ENCODE results near the gene ELMO3.
A peak's percentile ranks its signal among the peaks of the same experiment; 100 is the strongest.

ELMO3 gene

GRCh38 chr16:67193536-67193935 is 5.4 kb upstream of the ELMO3 start:
- peaks cover 13 to 23% of the 10 kb centered on the region in 2 experiments for H3K4me1 ChIP-seq (ENCODE audit: control insufficient read depth in 1 of 2, insufficient read depth in 2 of 2, low read length in 2 of 2)
- DNase-seq, result no peak
- H3K4ac ChIP-seq (ENCODE audit: low read depth, low read length), result peak overlapping the region; percentile 99
- no peak overlapping the region for H3K14ac ChIP-seq (ENCODE audit: low read length)
- H3K4me2 ChIP-seq (ENCODE audit: low read length), result peak overlapping the region; percentile 79
- no peak overlapping the region for H2BK5ac ChIP-seq (ENCODE audit: low read depth, low read length, poor library complexity)
- no peak overlapping the region for H3K4me3 ChIP-seq (ENCODE audit: low read depth, low read length)
- H2BK12ac ChIP-seq (ENCODE audit: low read length), result no peak overlapping the region
- H2BK120ac ChIP-seq (ENCODE audit: insufficient read depth, low read length, poor library complexity), result no peak overlapping the region
- peaks cover 10% of the 10 kb centered on the region for H3K79me1 ChIP-seq (ENCODE audit: low read length)
- peaks cover 10% of the 10 kb centered on the region for H3K79me2 ChIP-seq (ENCODE audit: control insufficient read depth, insufficient read depth, low read length, poor library complexity)
- no peak overlapping the region for H2AFZ ChIP-seq (ENCODE audit: insufficient read depth, low read length, poor library complexity)
- H3K27me3 ChIP-seq (ENCODE audit: insufficient read depth, low read length), result no peaks in the 10 kb centered on the region
- H3K9ac ChIP-seq (ENCODE audit: low read length), result no peak overlapping the region
- no peak overlapping the region for H4K8ac ChIP-seq (ENCODE audit: low read depth, low read length)
- H4K91ac ChIP-seq (ENCODE audit: low read depth, low read length), result no peak overlapping the region
- no peak overlapping the region for H4K12ac ChIP-seq (ENCODE audit: low read depth, low read length)
- no peak overlapping the region for H2AK5ac ChIP-seq (ENCODE audit: low read length)
- no peak overlapping the region for H3K27ac ChIP-seq (ENCODE audit: low read depth, low read length)
- H3K9me3 ChIP-seq (ENCODE audit: insufficient read depth, low read depth, low read length), result no peaks in the 10 kb centered on the region
- H3K36me3 ChIP-seq (ENCODE audit: control insufficient read depth in 1 of 2, insufficient read depth in 2 of 2, low read length in 2 of 2), result peaks cover 50 to 52% of the 10 kb centered on the region in 2 experiments
- no peak overlapping the region for H3K23ac ChIP-seq (ENCODE audit: low read length)
- H3K18ac ChIP-seq (ENCODE audit: low read length), result no peak overlapping the region

- Histone ChIP-seq H4K91ac (ENCODE audit: low read depth, low read length) (no peak overlapping the region), H3K27ac (ENCODE audit: low read depth, low read length) (no peak overlapping the region), H3K4me2 (ENCODE audit: low read length) (no peak overlapping the region), H3K36me3 (ENCODE audit: control insufficient read depth in 1 of 2, insufficient read depth in 2 of 2, low read length in 2 of 2) (peaks cover 51 to 52% of the 10 kb centered on the region in 2 experiments), H3K14ac (ENCODE audit: low read length) (no peak overlapping the region), H3K27me3 (ENCODE audit: insufficient read depth, low read length) (no peaks in the 10 kb centered on the region), H3K4ac (ENCODE audit: low read depth, low read length) (no peak overlapping the region), H2BK12ac (ENCODE audit: low read length) (no peak overlapping the region), H2AK5ac (ENCODE audit: low read length) (no peak overlapping the region), H3K79me2 (ENCODE audit: control insufficient read depth, insufficient read depth, low read length, poor library complexity) (peaks cover 10% of the 10 kb centered on the region), H2BK120ac (ENCODE audit: insufficient read depth, low read length, poor library complexity) (no peak overlapping the region), H3K4me3 (ENCODE audit: low read depth, low read length) (no peak overlapping the region), H3K18ac (ENCODE audit: low read length) (no peak overlapping the region), H2BK5ac (ENCODE audit: low read depth, low read length, poor library complexity) (no peak overlapping the region), H3K4me1 (ENCODE audit: control insufficient read depth in 1 of 2, insufficient read depth in 2 of 2, low read length in 2 of 2) (peaks cover 15 to 29% of the 10 kb centered on the region in 2 experiments), H3K9ac (ENCODE audit: low read length) (no peak overlapping the region), H2AFZ (ENCODE audit: insufficient read depth, low read length, poor library complexity) (no peak overlapping the region), H3K79me1 (ENCODE audit: low read length) (peaks cover 13% of the 10 kb centered on the region), H3K23ac (ENCODE audit: low read length) (no peak overlapping the region), H3K9me3 (ENCODE audit: insufficient read depth, low read depth, low read length) (no peaks in the 10 kb centered on the region), H4K8ac (ENCODE audit: low read depth, low read length) (no peak overlapping the region), H4K12ac (ENCODE audit: low read depth, low read length) (no peak overlapping the region)
- no CpG with 5 or more reads among the region's 6 CpGs for WGBS (ENCODE audit: extremely low coverage, insufficient coverage, insufficient read length)
- DNase-seq, result no peak
These were observed 4.7 kb upstream of the ELMO3 start for GRCh38 chr16:67194260-67194659.

- Histone ChIP-seq H2BK12ac (ENCODE audit: low read length) (no peak overlapping the region), H2AK5ac (ENCODE audit: low read length) (no peak overlapping the region), H3K27me3 (ENCODE audit: insufficient read depth, low read length) (no peaks in the 10 kb centered on the region), H3K9ac (ENCODE audit: low read length) (no peak overlapping the region), H3K27ac (ENCODE audit: low read depth, low read length) (no peak overlapping the region), H3K23ac (ENCODE audit: low read length) (no peak overlapping the region), H3K18ac (ENCODE audit: low read length) (no peak overlapping the region), H3K9me3 (ENCODE audit: insufficient read depth, low read depth, low read length) (no peaks in the 10 kb centered on the region), H3K36me3 (ENCODE audit: control insufficient read depth in 1 of 2, insufficient read depth in 2 of 2, low read length in 2 of 2) (peaks cover 54 to 55% of the 10 kb centered on the region in 2 experiments), H4K8ac (ENCODE audit: low read depth, low read length) (no peak overlapping the region), H3K79me2 (ENCODE audit: control insufficient read depth, insufficient read depth, low read length, poor library complexity) (peaks cover 10% of the 10 kb centered on the region), H3K4ac (ENCODE audit: low read depth, low read length) (no peak overlapping the region), H4K91ac (ENCODE audit: low read depth, low read length) (no peak overlapping the region), H3K14ac (ENCODE audit: low read length) (no peak overlapping the region), H3K4me1 (ENCODE audit: control insufficient read depth in 1 of 2, insufficient read depth in 2 of 2, low read length in 2 of 2) (peaks cover 21 to 34% of the 10 kb centered on the region in 2 experiments), H2AFZ (ENCODE audit: insufficient read depth, low read length, poor library complexity) (no peak overlapping the region), H4K12ac (ENCODE audit: low read depth, low read length) (no peak overlapping the region), H3K79me1 (ENCODE audit: low read length) (peaks cover 13% of the 10 kb centered on the region), H2BK120ac (ENCODE audit: insufficient read depth, low read length, poor library complexity) (no peak overlapping the region), H2BK5ac (ENCODE audit: low read depth, low read length, poor library complexity) (no peak overlapping the region), H3K4me2 (ENCODE audit: low read length) (no peak overlapping the region), H3K4me3 (ENCODE audit: low read depth, low read length) (no peak overlapping the region)
- DNase-seq, result no peak
- WGBS (ENCODE audit: extremely low coverage, insufficient coverage, insufficient read length), result no CpG with 5 or more reads among the region's 5 CpGs
These were observed 3.3 kb upstream of the ELMO3 start for GRCh38 chr16:67195676-67196075.

GRCh38 chr16:67196881-67197280 is 2.0 kb upstream of the ELMO3 start:
- no CpG with 5 or more reads among the region's 1 CpG for WGBS (ENCODE audit: extremely low coverage, insufficient coverage, insufficient read length)

More at GRCh38 chr16:67196881-67197280, 2.0 kb upstream of the ELMO3 start:
- Histone ChIP-seq H3K9me3 (ENCODE audit: insufficient read depth, low read depth, low read length) (no peaks in the 10 kb centered on the region), H3K79me1 (ENCODE audit: low read length) (peaks cover 13% of the 10 kb centered on the region), H3K36me3 (ENCODE audit: control insufficient read depth in 1 of 2, insufficient read depth in 2 of 2, low read length in 2 of 2) (peaks cover 61 to 64% of the 10 kb centered on the region in 2 experiments), H3K27ac (ENCODE audit: low read depth, low read length) (no peak overlapping the region), H3K4me3 (ENCODE audit: low read depth, low read length) (no peak overlapping the region), H3K27me3 (ENCODE audit: insufficient read depth, low read length) (no peaks in the 10 kb centered on the region), H2AFZ (ENCODE audit: insufficient read depth, low read length, poor library complexity) (no peak overlapping the region), H3K4me1 (ENCODE audit: control insufficient read depth in 1 of 2, insufficient read depth in 2 of 2, low read length in 2 of 2) (peaks cover 21 to 30% of the 10 kb centered on the region in 2 experiments), H2AK5ac (ENCODE audit: low read length) (no peak overlapping the region), H2BK120ac (ENCODE audit: insufficient read depth, low read length, poor library complexity) (no peak overlapping the region), H3K23ac (ENCODE audit: low read length) (no peak overlapping the region), H3K18ac (ENCODE audit: low read length) (no peak overlapping the region), H3K14ac (ENCODE audit: low read length) (no peak overlapping the region), H3K4me2 (ENCODE audit: low read length) (no peak overlapping the region), H4K91ac (ENCODE audit: low read depth, low read length) (no peak overlapping the region), H2BK5ac (ENCODE audit: low read depth, low read length, poor library complexity) (no peak overlapping the region), H4K8ac (ENCODE audit: low read depth, low read length) (no peak overlapping the region), H3K79me2 (ENCODE audit: control insufficient read depth, insufficient read depth, low read length, poor library complexity) (peaks cover 10% of the 10 kb centered on the region), H4K12ac (ENCODE audit: low read depth, low read length) (no peak overlapping the region), H3K9ac (ENCODE audit: low read length) (no peak overlapping the region), H3K4ac (ENCODE audit: low read depth, low read length) (no peak overlapping the region), H2BK12ac (ENCODE audit: low read length) (no peak overlapping the region)
- DNase-seq, result peak; percentile 88 to 97

Data from trophoblast cell (in vitro differentiated cells and primary cell).